ENCODE data around the gene UBE3B. TPM values are rescaled to one million over a fixed set of nuclear protein-coding genes. Genes with fewer than 3 reads are reported as not detected.

Gene UBE3B
- total RNA-seq, 4 donors from 2014 or later: 42.4 to 59.2 (median 49.1) TPM

- no peak overlapping the region for H3K27ac ChIP-seq (replicated peaks in 1 of 4)
- peaks cover 54 to 100% (median 100%) of the 10 kb centered on the region in 4 donors for H3K36me3 ChIP-seq
- TF ChIP-seq POLR2A (IDR thresholded peaks at IDR 0.05; ENCODE audit: low read depth) (no peak), POLR2AphosphoS5 (IDR thresholded peaks at IDR 0.05) (no peak), EP300 (IDR thresholded peaks at IDR 0.05) (no peak)
- TF ChIP-seq, protein P1, sequence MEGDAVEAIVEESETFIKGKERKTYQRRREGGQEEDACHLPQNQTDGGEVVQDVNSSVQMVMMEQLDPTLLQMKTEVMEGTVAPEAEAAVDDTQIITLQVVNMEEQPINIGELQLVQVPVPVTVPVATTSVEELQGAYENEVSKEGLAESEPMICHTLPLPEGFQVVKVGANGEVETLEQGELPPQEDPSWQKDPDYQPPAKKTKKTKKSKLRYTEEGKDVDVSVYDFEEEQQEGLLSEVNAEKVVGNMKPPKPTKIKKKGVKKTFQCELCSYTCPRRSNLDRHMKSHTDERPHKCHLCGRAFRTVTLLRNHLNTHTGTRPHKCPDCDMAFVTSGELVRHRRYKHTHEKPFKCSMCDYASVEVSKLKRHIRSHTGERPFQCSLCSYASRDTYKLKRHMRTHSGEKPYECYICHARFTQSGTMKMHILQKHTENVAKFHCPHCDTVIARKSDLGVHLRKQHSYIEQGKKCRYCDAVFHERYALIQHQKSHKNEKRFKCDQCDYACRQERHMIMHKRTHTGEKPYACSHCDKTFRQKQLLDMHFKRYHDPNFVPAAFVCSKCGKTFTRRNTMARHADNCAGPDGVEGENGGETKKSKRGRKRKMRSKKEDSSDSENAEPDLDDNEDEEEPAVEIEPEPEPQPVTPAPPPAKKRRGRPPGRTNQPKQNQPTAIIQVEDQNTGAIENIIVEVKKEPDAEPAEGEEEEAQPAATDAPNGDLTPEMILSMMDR (IDR thresholded peaks at IDR 0.05): no peak
- H3K4me1 ChIP-seq: no peaks in the 10 kb centered on the region
- intact Hi-C loops (cut with DNase I): no loop called here
- H3K4me3 ChIP-seq: no peak overlapping the region
- DNase-seq (ENCODE audit: extremely low spot score): no peak
- H3K9me3 ChIP-seq: no peaks in the 10 kb centered on the region
- H3K27me3 ChIP-seq: no peaks in the 10 kb centered on the region
- WGBS: 74% methylated on average over 19 of the region's 19 CpGs
Measured at GRCh38 chr12:109529691-109530640, 52.5 kb downstream of the UBE3B start.

DNA sequence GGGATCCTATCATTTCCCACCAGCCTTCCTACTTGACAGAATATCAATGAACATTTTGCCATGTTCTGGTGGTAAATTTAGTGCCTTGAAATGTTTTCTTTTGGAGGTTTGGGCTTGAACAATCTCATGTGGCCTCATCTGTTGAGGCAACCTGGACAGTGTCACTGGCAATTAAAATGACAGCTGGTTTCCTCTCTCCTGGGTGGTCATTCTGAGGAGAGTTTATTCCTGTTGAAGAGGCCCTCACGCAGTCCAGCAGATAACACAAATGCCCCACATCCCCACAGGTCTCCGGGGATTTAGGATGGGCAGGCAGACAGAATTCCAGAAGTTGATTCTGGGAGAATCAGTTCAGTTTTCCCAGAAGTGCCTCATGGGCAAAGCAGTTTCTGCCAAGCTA lies 54.0 kb downstream of the UBE3B start:
- no peaks in the 10 kb centered on the region for H3K4me1 ChIP-seq
- H3K4me3 ChIP-seq: no peak overlapping the region
- intact Hi-C loops (cut with DNase I): no loop called here
- no peaks in the 10 kb centered on the region for H3K27me3 ChIP-seq
- no peaks in the 10 kb centered on the region for H3K9me3 ChIP-seq
- TF ChIP-seq EP300 (IDR thresholded peaks at IDR 0.05): no peak
- TF ChIP-seq POLR2A (IDR thresholded peaks at IDR 0.05; ENCODE audit: low read depth): no peak
- TF ChIP-seq, protein P1 (IDR thresholded peaks at IDR 0.05): no peak
- TF ChIP-seq POLR2AphosphoS5 (IDR thresholded peaks at IDR 0.05): no peak
- no peak for DNase-seq (ENCODE audit: extremely low spot score)
- H3K36me3 ChIP-seq: peaks cover 61 to 100% (median 100%) of the 10 kb centered on the region in 4 donors
- H3K27ac ChIP-seq (replicated peaks in 1 of 4): no peak overlapping the region
- 57% methylated on average over 2 of the region's 2 CpGs for WGBS

GRCh38 chr12:109532721-109533486 lies 55.5 kb downstream of the UBE3B start:
- Histone ChIP-seq H3K9me3 (no peaks in the 10 kb centered on the region), H3K27ac (replicated peaks in 1 of 4) (no peak overlapping the region), H3K36me3 (peaks cover 59 to 100% (median 90%) of the 10 kb centered on the region in 4 donors), H3K4me3 (no peak overlapping the region), H3K27me3 (no peaks in the 10 kb centered on the region), H3K4me1 (no peaks in the 10 kb centered on the region)
- DNase-seq (ENCODE audit: extremely low spot score): no peak
- TF ChIP-seq, protein P1 (IDR thresholded peaks at IDR 0.05): no peak
- no peak for TF ChIP-seq EP300 (IDR thresholded peaks at IDR 0.05)
- TF ChIP-seq POLR2AphosphoS5 (IDR thresholded peaks at IDR 0.05): no peak
- TF ChIP-seq POLR2A (IDR thresholded peaks at IDR 0.05; ENCODE audit: low read depth): no peak
- WGBS: 89% methylated on average over 21 of the region's 24 CpGs
- intact Hi-C loops (cut with DNase I): no loop called here

- Histone ChIP-seq H3K4me3 (no peak overlapping the region), H3K36me3 (peaks cover 59 to 99% (median 84%) of the 10 kb centered on the region in 4 donors), H3K27me3 (no peaks in the 10 kb centered on the region), H3K27ac (replicated peaks in 1 of 4) (no peak overlapping the region), H3K9me3 (no peaks in the 10 kb centered on the region), H3K4me1 (no peaks in the 10 kb centered on the region)
- TF ChIP-seq EP300 (IDR thresholded peaks at IDR 0.05) (no peak), POLR2AphosphoS5 (IDR thresholded peaks at IDR 0.05) (no peak), POLR2A (IDR thresholded peaks at IDR 0.05; ENCODE audit: low read depth) (no peak)
- TF ChIP-seq, protein P1 (IDR thresholded peaks at IDR 0.05): no peak
- no peak for DNase-seq (ENCODE audit: extremely low spot score)
- 90% methylated on average over 6 of the region's 8 CpGs for WGBS
- intact Hi-C loops (cut with DNase I): no loop called here
Measured at GRCh38 chr12:109533487-109533740, 56.0 kb downstream of the UBE3B start.
